Lung (tissue), 12 donors: Measurements from ENCODE around the gene TTYH2. TPM values are rescaled to one million over a fixed set of nuclear protein-coding genes. Genes with fewer than 3 reads are reported as not detected.

ENCODE experiments used
- ATAC-seq: fragments of 200-7000 bp; cut with Tn5 transposase; one replicate; pipeline ENCODE4 v1.9.1; 2020; ENCODE audit warnings: moderate number of reproducible peaks; ENCODE audit not compliant: insufficient read depth, low FRiP score
- DNase-seq, 3 donors: peaks; one replicate each; pipeline ENCODE4 v3.0.0-alpha.2; 2013 to 2017
- H3K27ac ChIP-seq, 2 donors: one replicate each; pipeline ENCODE4 v1.5.1; 2013; ENCODE audit warnings: mild to moderate bottlenecking in 2 of 2, moderate library complexity in 2 of 2, control low read depth in 1 of 2, inconsistent platforms in 1 of 2, low read depth in 1 of 2, low read length in 1 of 2
- H3K27me3 ChIP-seq, 3 donors: one replicate each; pipeline ENCODE4 v1.5.1; 2013; ENCODE audit warnings: low read length in 2 of 3; ENCODE audit not compliant: control insufficient read depth in 3 of 3, insufficient read depth in 3 of 3
- H3K36me3 ChIP-seq, 4 donors: one replicate each; pipeline ENCODE4 v1.5.1; 2013; ENCODE audit warnings: low read length in 4 of 4, mild to moderate bottlenecking in 1 of 4, moderate library complexity in 1 of 4; ENCODE audit not compliant: control insufficient read depth in 4 of 4, insufficient read depth in 4 of 4
- H3K4me1 ChIP-seq, 5 donors: one replicate each; pipeline ENCODE4 v1.5.1; 2013; ENCODE audit warnings: low read length in 5 of 5, mild to moderate bottlenecking in 2 of 5, moderate library complexity in 1 of 5; ENCODE audit not compliant: control insufficient read depth in 5 of 5, insufficient read depth in 5 of 5
- H3K4me3 ChIP-seq: one replicate; pipeline ENCODE4 v1.5.1; 2013; ENCODE audit warnings: mild to moderate bottlenecking, control low read depth, moderate library complexity
- H3K9ac ChIP-seq, 2 donors: one replicate each; pipeline ENCODE4 v1.5.1; 2013; ENCODE audit warnings: low read length in 2 of 2, control low read depth in 1 of 2; ENCODE audit not compliant: insufficient read depth in 1 of 2
- H3K9me3 ChIP-seq, 4 donors: one replicate each; pipeline ENCODE4 v1.5.1; 2013; ENCODE audit warnings: low read length in 3 of 4, mild to moderate bottlenecking in 1 of 4, moderate library complexity in 1 of 4; ENCODE audit not compliant: control insufficient read depth in 4 of 4, insufficient read depth in 3 of 4
- CTCF ChIP-seq: IDR thresholded peaks from 2 replicates; pipeline ENCODE4 v1.5.1; 2012; ENCODE audit warnings: mild to moderate bottlenecking; ENCODE audit errors: control extremely low read depth, extremely low read depth
- WGBS, 2 donors: extraction: QIAGEN DNeasy Blood & Tissue Kit; methylation state at CpG; one replicate each; pipeline ENCODE4 v1.1.7; 2013; 5-methylcytosine and 5-hydroxymethylcytosine counted together
- polyA plus RNA-seq, 2 donors: library from polyadenylated mRNA; stranded (reverse); fragments of 200-250 nt; gene quantifications; one replicate each; pipeline ENCODE4 v1.2.1, GENCODE V29; 2013
- total RNA-seq, 2 donors: library from RNA; depleted of rRNA in 1 of 2; stranded (reverse); fragments of >200 nt in 1 of 2; gene quantifications; one replicate each; pipeline ENCODE4 v1.2.1, GENCODE V29; 2014 to 2021
- donor health status: control.
- donor health status: control.
- donor health status: Bipolar disorder and iron deficiency.
- donor health status: healthy.
- donor health status: DM: yes; HTN: yes; CAD: no.

Gene TTYH2
- total and polyA plus RNA-seq, 4 donors = 2.3 to 10.6 (median 5.4) TPM

- Histone ChIP-seq H3K9me3 (no peaks in the 10 kb centered on the region), H3K9ac (no peak overlapping the region), H3K36me3 (peaks cover 0 to 4% (median 3%) of the 10 kb centered on the region in 4 donors), H3K4me1 (no peaks in the 10 kb centered on the region), H3K4me3 (no peak overlapping the region), H3K27ac (no peak overlapping the region), H3K27me3 (no peaks in the 10 kb centered on the region)
- ATAC-seq (no peak), DNase-seq (no peak)
- TF ChIP-seq CTCF = no peak
- 96 to 97% methylated on average over 20 of the region's 20 CpGs for WGBS, 2 donors
Measured at GRCh38 chr17:74224959-74225725, 11.8 kb downstream of the TTYH2 start.

- no peak for DNase-seq
Measured at GRCh38 chr17:74226252-74226651, 12.9 kb downstream of the TTYH2 start.

GRCh38 chr17:74227271-74228080 lies 14.1 kb downstream of the TTYH2 start:
- no peak for TF ChIP-seq CTCF
- Histone ChIP-seq H3K9ac (no peak overlapping the region), H3K27ac (no peak overlapping the region), H3K9me3 (no peaks in the 10 kb centered on the region), H3K4me1 (no peaks in the 10 kb centered on the region), H3K36me3 (peaks cover 1 to 8% (median 6%) of the 10 kb centered on the region in 4 donors), H3K27me3 (no peaks in the 10 kb centered on the region), H3K4me3 (no peak overlapping the region)
- 83 to 88% methylated on average over 10 of the region's 10 CpGs for WGBS, 2 donors
- DNase-seq = no peak
- no peak for ATAC-seq

More at GRCh38 chr17:74226252-74226651, 12.9 kb downstream of the TTYH2 start:
- Histone ChIP-seq H3K36me3 (peaks cover 3 to 8% (median 5%) of the 10 kb centered on the region in 4 donors), H3K27ac (no peak overlapping the region), H3K27me3 (no peaks in the 10 kb centered on the region), H3K9me3 (no peaks in the 10 kb centered on the region), H3K4me1 (no peaks in the 10 kb centered on the region), H3K9ac (no peak overlapping the region), H3K4me3 (no peak overlapping the region)
- TF ChIP-seq CTCF = no peak
- no peak for ATAC-seq
- WGBS, 2 donors = 68 to 74% methylated on average over 6 of the region's 6 CpGs
